Brain microvascular endothelial cell (primary cell): ENCODE data around the gene COX14.
A peak's percentile ranks its signal among the peaks of the same experiment; 100 is the strongest.

Experiments used
- DNase-seq: peaks from one replicate; pipeline ENCODE4 v3.0.0-alpha.2; 2020
- H3K27ac ChIP-seq: fragments of 250-450 bp; sonication (Bioruptor Pico); 2 replicates; pipeline ENCODE4 v1.5.1; 2020; ENCODE audit warnings: mild to moderate bottlenecking, moderate library complexity
- H3K27me3 ChIP-seq: fragments of 250-450 bp; sonication (Bioruptor Pico); replicated peaks from 2 replicates; pipeline ENCODE4 v1.5.1; 2020; ENCODE audit warnings: mild to moderate bottlenecking
- H3K36me3 ChIP-seq: fragments of 250-450 bp; sonication (Bioruptor Pico); replicated peaks from 2 replicates; pipeline ENCODE4 v1.5.1; 2020; ENCODE audit warnings: mild to moderate bottlenecking
- H3K4me3 ChIP-seq: 2 replicates; pipeline ENCODE4 v1.5.1; 2011; ENCODE audit warnings: low read depth, mild to moderate bottlenecking, control low read depth, low read length, moderate library complexity
- in situ Hi-C: cut with HindIII; loops from 2 replicates; pipeline ENCODE4 v1.10.0; 2017; ENCODE audit warnings: low sequenced_read_pairs, low pct_ligation_motif_present
- TF ChIP-seq, protein P1 (sequence below): IDR thresholded peaks from 2 replicates; pipeline ENCODE4 v1.5.1; 2011; ENCODE audit warnings: low read depth, mild to moderate bottlenecking, moderate library complexity, low read length, control low read depth, inconsistent platforms; ENCODE audit errors: missing control alignments

The COX14 gene

DNA sequence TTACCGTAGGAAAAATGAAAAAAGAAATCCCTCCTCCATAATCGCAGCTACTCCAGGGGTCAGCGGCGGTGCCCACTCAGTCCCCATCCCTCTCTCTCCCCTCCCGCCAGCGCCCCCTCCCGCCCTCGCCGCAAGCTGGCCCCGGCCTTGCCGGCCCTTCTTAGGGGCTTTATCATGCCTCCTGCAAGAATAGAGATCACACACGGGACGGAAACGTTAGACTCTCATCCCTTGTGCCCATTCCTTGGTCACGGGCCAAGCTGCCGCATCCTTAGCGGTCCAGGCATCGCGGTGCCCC lies 692 bp upstream of the COX14 start:
- H3K4me3 ChIP-seq = peak overlapping the region; percentile 49
- in situ Hi-C loops = no loop called here
- DNase-seq = no peak
- no peak overlapping the region for H3K27ac ChIP-seq
- H3K27me3 ChIP-seq = no peaks in the 10 kb centered on the region
- TF ChIP-seq, protein P1, sequence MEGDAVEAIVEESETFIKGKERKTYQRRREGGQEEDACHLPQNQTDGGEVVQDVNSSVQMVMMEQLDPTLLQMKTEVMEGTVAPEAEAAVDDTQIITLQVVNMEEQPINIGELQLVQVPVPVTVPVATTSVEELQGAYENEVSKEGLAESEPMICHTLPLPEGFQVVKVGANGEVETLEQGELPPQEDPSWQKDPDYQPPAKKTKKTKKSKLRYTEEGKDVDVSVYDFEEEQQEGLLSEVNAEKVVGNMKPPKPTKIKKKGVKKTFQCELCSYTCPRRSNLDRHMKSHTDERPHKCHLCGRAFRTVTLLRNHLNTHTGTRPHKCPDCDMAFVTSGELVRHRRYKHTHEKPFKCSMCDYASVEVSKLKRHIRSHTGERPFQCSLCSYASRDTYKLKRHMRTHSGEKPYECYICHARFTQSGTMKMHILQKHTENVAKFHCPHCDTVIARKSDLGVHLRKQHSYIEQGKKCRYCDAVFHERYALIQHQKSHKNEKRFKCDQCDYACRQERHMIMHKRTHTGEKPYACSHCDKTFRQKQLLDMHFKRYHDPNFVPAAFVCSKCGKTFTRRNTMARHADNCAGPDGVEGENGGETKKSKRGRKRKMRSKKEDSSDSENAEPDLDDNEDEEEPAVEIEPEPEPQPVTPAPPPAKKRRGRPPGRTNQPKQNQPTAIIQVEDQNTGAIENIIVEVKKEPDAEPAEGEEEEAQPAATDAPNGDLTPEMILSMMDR = no peak
- H3K36me3 ChIP-seq = peaks cover 3% of the 10 kb centered on the region

DNA sequence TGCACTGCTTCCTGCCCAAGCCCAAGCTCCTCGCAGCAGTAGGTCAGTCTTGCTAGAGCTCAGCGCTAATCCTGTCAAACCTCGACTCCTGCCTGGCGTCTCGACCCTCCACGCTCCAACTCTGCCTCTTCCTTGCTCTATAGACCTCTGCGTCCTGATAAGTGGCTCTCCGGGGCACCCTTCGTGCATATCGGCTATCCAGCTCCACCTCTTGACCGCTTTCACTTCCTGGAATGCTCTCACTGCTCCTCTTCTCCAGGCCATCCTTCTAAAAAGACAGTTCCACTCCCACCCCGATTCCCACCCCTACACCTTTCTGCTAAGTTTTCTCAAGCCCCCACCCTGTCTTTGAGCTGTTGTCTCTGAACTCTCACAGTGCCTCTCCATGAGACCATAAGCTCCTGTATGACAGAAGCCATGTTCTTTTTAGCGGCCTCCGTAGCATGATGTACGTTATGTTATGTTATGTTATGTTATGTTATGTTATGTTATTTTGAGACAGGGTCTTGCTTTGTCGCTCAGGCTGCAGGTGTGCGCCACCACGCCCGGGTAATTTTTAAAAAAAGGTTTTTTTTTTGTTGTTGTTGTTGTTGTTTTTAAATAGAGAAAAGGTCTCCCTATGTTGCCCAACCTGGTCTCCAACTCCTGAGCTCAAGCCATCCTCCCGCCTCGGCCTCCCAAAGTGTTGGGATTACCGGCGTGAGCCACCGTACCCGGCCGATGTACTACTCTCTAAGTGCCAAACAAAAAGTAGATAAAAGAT lies 601 bp downstream of the COX14 start:
- Histone ChIP-seq H3K4me3 (peak overlapping the region; percentile 100), H3K36me3 (peaks cover 3% of the 10 kb centered on the region), H3K27me3 (no peaks in the 10 kb centered on the region), H3K27ac (peak overlapping the region; percentile 87)
- in situ Hi-C loops = no loop called here
- no peak for DNase-seq
- TF ChIP-seq, protein P1 = no peak

- H3K27ac ChIP-seq = no peak overlapping the region
- peaks cover 17% of the 10 kb centered on the region for H3K36me3 ChIP-seq
- no peak for DNase-seq
These were observed 5.1 kb downstream of the COX14 start for GRCh38 chr12:50117057-50117622.

GRCh38 chr12:50119387-50119786 lies 7.4 kb downstream of the COX14 start:
- H3K27me3 ChIP-seq = no peaks in the 10 kb centered on the region
- no peak overlapping the region for H3K27ac ChIP-seq
- TF ChIP-seq, protein P1 = no peak
- in situ Hi-C loops = no loop called here
- peaks cover 24% of the 10 kb centered on the region for H3K36me3 ChIP-seq
- no peak for DNase-seq
- no peak overlapping the region for H3K4me3 ChIP-seq

More at GRCh38 chr12:50117057-50117622, 5.1 kb downstream of the COX14 start:
- TF ChIP-seq, protein P1 = no peak
- in situ Hi-C loops = no loop called here
- Histone ChIP-seq H3K4me3 (no peak overlapping the region), H3K27me3 (no peaks in the 10 kb centered on the region)

DNA sequence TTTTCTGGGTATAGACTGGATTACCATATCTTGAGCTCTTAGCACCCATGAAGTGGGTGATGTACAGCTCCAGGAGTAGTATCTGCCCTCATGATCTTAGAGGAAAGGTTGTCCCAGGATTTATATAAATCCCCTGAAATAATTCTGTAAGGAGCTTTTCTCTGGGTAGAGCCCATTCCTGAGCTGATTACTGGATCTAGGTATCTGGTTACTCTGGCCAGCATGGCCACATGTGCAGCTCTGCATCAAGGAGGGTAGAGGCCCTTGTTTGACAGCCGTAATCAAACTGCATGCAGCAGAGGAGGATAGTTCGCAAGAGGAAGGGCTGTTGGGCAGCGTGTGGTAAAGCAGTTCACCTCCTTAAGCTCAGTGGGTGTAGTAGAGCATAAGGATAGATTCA lies 8.5 kb downstream of the COX14 start:
- Histone ChIP-seq H3K27me3 (no peaks in the 10 kb centered on the region), H3K36me3 (peaks cover 24% of the 10 kb centered on the region), H3K4me3 (no peak overlapping the region), H3K27ac (no peak overlapping the region)
- no peak for DNase-seq
- TF ChIP-seq, protein P1 = no peak
- in situ Hi-C loops = no loop called here
